ENCODE measurements around the gene ITSN2. TPM values are rescaled to one million over a fixed set of nuclear protein-coding genes. Genes with fewer than 3 reads are reported as not detected.

Gene ITSN2
- polyA plus RNA-seq, 1 donor from 2014 or later = 127 TPM

- Mint-ChIP-seq H3K9me3 (no peaks in the 10 kb centered on the region), H3K4me1 (peaks cover 57 to 60% (median 58%) of the 10 kb centered on the region in 3 donors), H3K27ac (peak overlapping the region; percentile 90 to 100 (median 100)), H3K36me3 (peaks cover 2% of the 10 kb centered on the region), H3K4me3 (peak overlapping the region in 3 of 4 donors; percentile 13 to 84 (median 18)), H3K27me3 (no peaks in the 10 kb centered on the region)
Observed at GRCh38 chr2:24332791-24333540, 27.4 kb downstream of the ITSN2 start.

GRCh38 chr2:24330161-24330560, 30.2 kb downstream of the ITSN2 start:
- Mint-ChIP-seq H3K4me1 (peaks cover 52 to 57% (median 53%) of the 10 kb centered on the region in 3 donors), H3K27ac (peak overlapping the region; percentile 95 to 100 (median 100)), H3K27me3 (no peaks in the 10 kb centered on the region), H3K36me3 (peaks cover 2% of the 10 kb centered on the region), H3K9me3 (no peaks in the 10 kb centered on the region), H3K4me3 (peak overlapping the region; percentile 79 to 92 (median 90))

- Mint-ChIP-seq H3K4me1 (peaks cover 52 to 57% (median 53%) of the 10 kb centered on the region in 3 donors), H3K27ac (peak overlapping the region; percentile 95 to 100 (median 100)), H3K27me3 (no peaks in the 10 kb centered on the region), H3K36me3 (peaks cover 5% of the 10 kb centered on the region), H3K4me3 (peak overlapping the region; percentile 79 to 92 (median 90)), H3K9me3 (no peaks in the 10 kb centered on the region)
Observed at GRCh38 chr2:24329700-24330099, 30.6 kb downstream of the ITSN2 start.

GRCh38 chr2:24328010-24328409, 32.3 kb downstream of the ITSN2 start:
- peak overlapping the region in 3 of 4 donors; percentile 32 to 55 (median 54) for H3K4me3 Mint-ChIP-seq
- peaks cover 44 to 48% (median 48%) of the 10 kb centered on the region in 3 donors for H3K4me1 Mint-ChIP-seq
- no peaks in the 10 kb centered on the region for H3K9me3 Mint-ChIP-seq
- peak overlapping the region; percentile 18 to 100 (median 96) for H3K27ac Mint-ChIP-seq
- no peaks in the 10 kb centered on the region for H3K27me3 Mint-ChIP-seq
- H3K36me3 Mint-ChIP-seq = peaks cover 6% of the 10 kb centered on the region

- H3K9me3 Mint-ChIP-seq = peaks cover 0 to 3% (median 2%) of the 10 kb centered on the region in 3 donors
- H3K4me3 Mint-ChIP-seq = no peak overlapping the region
- H3K36me3 Mint-ChIP-seq = peaks cover 4% of the 10 kb centered on the region
- peaks cover 32 to 44% (median 39%) of the 10 kb centered on the region in 3 donors for H3K4me1 Mint-ChIP-seq
- H3K27me3 Mint-ChIP-seq = no peaks in the 10 kb centered on the region
- peak overlapping the region; percentile 15 to 67 (median 48) for H3K27ac Mint-ChIP-seq
Observed at GRCh38 chr2:24317491-24317920, 42.8 kb downstream of the ITSN2 start.

GRCh38 chr2:24315669-24316068, 44.7 kb downstream of the ITSN2 start:
- Mint-ChIP-seq H3K36me3 (peaks cover 4% of the 10 kb centered on the region), H3K9me3 (peaks cover 0 to 3% (median 2%) of the 10 kb centered on the region in 3 donors), H3K27me3 (no peaks in the 10 kb centered on the region), H3K27ac (peak overlapping the region; percentile 54 to 84 (median 71)), H3K4me1 (peaks cover 27 to 37% (median 29%) of the 10 kb centered on the region in 3 donors), H3K4me3 (peak overlapping the region; percentile 2 to 76 (median 8))

- Mint-ChIP-seq H3K4me1 (peaks cover 27 to 37% (median 27%) of the 10 kb centered on the region in 3 donors), H3K27ac (peak overlapping the region; percentile 1 to 82 (median 79)), H3K27me3 (no peaks in the 10 kb centered on the region), H3K36me3 (peaks cover 4% of the 10 kb centered on the region), H3K4me3 (peak overlapping the region in 2 of 4 donors; percentile 50 to 63), H3K9me3 (peaks cover 0 to 3% (median under 1%) of the 10 kb centered on the region in 3 donors)
Observed at GRCh38 chr2:24313744-24314632, 46.3 kb downstream of the ITSN2 start.

GRCh38 chr2:24307961-24308360, 52.4 kb downstream of the ITSN2 start:
- H3K36me3 Mint-ChIP-seq = peaks cover 10% of the 10 kb centered on the region
- H3K27ac Mint-ChIP-seq = peak overlapping the region in 2 of 3 donors; percentile 8 to 86
- no peaks in the 10 kb centered on the region for H3K27me3 Mint-ChIP-seq
- no peaks in the 10 kb centered on the region for H3K9me3 Mint-ChIP-seq
- peaks cover 3 to 5% (median 4%) of the 10 kb centered on the region in 3 donors for H3K4me1 Mint-ChIP-seq
- no peak overlapping the region for H3K4me3 Mint-ChIP-seq

- H3K36me3 Mint-ChIP-seq = peaks cover 8% of the 10 kb centered on the region
- no peaks in the 10 kb centered on the region for H3K9me3 Mint-ChIP-seq
- peaks cover 3 to 5% (median 4%) of the 10 kb centered on the region in 3 donors for H3K4me1 Mint-ChIP-seq
- no peaks in the 10 kb centered on the region for H3K27me3 Mint-ChIP-seq
- H3K4me3 Mint-ChIP-seq = no peak overlapping the region
- peak overlapping the region in 1 of 3 donors; percentile 10 for H3K27ac Mint-ChIP-seq
Observed at GRCh38 chr2:24304631-24305030, 55.7 kb downstream of the ITSN2 start.

GRCh38 chr2:24304098-24304497, 56.2 kb downstream of the ITSN2 start:
- H3K27me3 Mint-ChIP-seq = no peaks in the 10 kb centered on the region
- no peaks in the 10 kb centered on the region for H3K9me3 Mint-ChIP-seq
- H3K4me3 Mint-ChIP-seq = no peak overlapping the region
- peaks cover 3 to 5% (median 4%) of the 10 kb centered on the region in 3 donors for H3K4me1 Mint-ChIP-seq
- no peak overlapping the region for H3K27ac Mint-ChIP-seq
- peaks cover 8% of the 10 kb centered on the region for H3K36me3 Mint-ChIP-seq

- H3K27me3 Mint-ChIP-seq = no peaks in the 10 kb centered on the region
- H3K9me3 Mint-ChIP-seq = no peaks in the 10 kb centered on the region
- peaks cover 7% of the 10 kb centered on the region for H3K36me3 Mint-ChIP-seq
- H3K4me3 Mint-ChIP-seq = no peak overlapping the region
- H3K4me1 Mint-ChIP-seq = peaks cover 0 to 5% (median 4%) of the 10 kb centered on the region in 3 donors
- H3K27ac Mint-ChIP-seq = no peak overlapping the region
Observed at GRCh38 chr2:24301599-24301998, 58.7 kb downstream of the ITSN2 start.

GRCh38 chr2:24297663-24298062, 62.7 kb downstream of the ITSN2 start:
- Mint-ChIP-seq H3K36me3 (peaks cover 5% of the 10 kb centered on the region), H3K27me3 (no peaks in the 10 kb centered on the region), H3K27ac (peak overlapping the region in 1 of 3 donors; percentile 17), H3K4me1 (peaks cover 0 to 4% (median 0%) of the 10 kb centered on the region in 3 donors), H3K9me3 (no peaks in the 10 kb centered on the region), H3K4me3 (no peak overlapping the region)

GRCh38 chr2:24287171-24287570, 73.2 kb downstream of the ITSN2 start:
- H3K4me1 Mint-ChIP-seq = peaks cover 0 to 3% (median 3%) of the 10 kb centered on the region in 3 donors
- no peaks in the 10 kb centered on the region for H3K9me3 Mint-ChIP-seq
- H3K27me3 Mint-ChIP-seq = no peaks in the 10 kb centered on the region
- no peak overlapping the region for H3K27ac Mint-ChIP-seq
- H3K4me3 Mint-ChIP-seq = no peak overlapping the region
- peaks cover 2% of the 10 kb centered on the region for H3K36me3 Mint-ChIP-seq

GRCh38 chr2:24285484-24286152, 74.7 kb downstream of the ITSN2 start:
- Mint-ChIP-seq H3K9me3 (no peaks in the 10 kb centered on the region), H3K27ac (peak overlapping the region in 1 of 3 donors; percentile 53), H3K4me3 (no peak overlapping the region), H3K4me1 (peaks cover 0 to 3% (median 3%) of the 10 kb centered on the region in 3 donors), H3K27me3 (no peaks in the 10 kb centered on the region), H3K36me3 (peaks cover 2% of the 10 kb centered on the region)
